ENCODE measurements around the gene MBTPS1.

DNA sequence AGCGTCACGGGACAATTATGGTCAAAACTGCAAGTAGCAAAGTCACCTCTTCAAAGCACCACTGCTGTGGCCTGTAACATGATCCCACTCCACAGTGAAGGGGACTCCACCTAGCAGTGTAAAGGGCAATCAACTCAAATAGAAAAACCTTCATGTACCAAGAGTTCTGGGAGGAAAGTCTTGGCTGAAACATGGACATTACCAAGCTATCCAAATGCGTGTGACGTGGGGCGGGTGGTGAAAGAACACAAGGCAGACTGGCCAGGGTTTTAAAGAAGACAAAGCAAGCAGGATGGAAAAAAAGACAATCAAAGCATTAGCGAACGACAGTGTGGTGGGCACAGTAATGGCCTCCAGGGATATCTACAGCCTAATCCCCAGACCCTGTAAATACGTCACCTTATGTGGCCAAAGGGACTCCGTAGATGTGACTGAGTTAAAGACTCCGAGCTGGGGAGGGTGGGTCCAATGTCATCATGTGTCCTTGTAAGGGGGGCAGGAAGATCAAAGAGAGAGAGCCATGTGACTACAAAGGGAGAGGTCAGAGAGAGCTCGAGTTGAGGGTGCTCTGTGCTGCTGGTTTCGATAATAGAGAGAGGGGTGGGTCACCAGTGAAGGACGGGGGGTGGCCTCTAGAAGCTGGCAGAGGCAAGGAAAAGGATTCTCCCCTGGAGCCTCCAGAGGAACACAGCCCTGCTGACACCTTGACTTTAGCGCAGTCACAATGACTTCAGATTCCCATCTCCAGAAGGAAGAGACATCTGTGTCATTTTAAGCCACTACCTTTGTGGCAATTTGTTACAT lies 22.3 kb upstream of the MBTPS1 start:
- TF ChIP-seq GATA3 (IDR thresholded peaks at IDR 0.05; ENCODE audit: low read depth, low read length) (no peak), GATA2 (IDR thresholded peaks at IDR 0.05; ENCODE audit: low read depth, low read length) (no peak)

All from SH-SY5Y (cell line).